Stimulated activated CD8-positive, alpha-beta memory T cell treated with anti-CD3 and anti-CD28 coated beads, Interleukin-12 subunit alpha, Interleukin-12 subunit beta, amount 100 ng/mL, for 24 hours (primary cell): ENCODE measurements around the gene SKIC2.

Experiments
- DNase-seq: peaks from one replicate; pipeline ENCODE4 v3.0.0-alpha.2; 2020; ENCODE audit errors: extremely low read depth

SKIC2 gene

DNA sequence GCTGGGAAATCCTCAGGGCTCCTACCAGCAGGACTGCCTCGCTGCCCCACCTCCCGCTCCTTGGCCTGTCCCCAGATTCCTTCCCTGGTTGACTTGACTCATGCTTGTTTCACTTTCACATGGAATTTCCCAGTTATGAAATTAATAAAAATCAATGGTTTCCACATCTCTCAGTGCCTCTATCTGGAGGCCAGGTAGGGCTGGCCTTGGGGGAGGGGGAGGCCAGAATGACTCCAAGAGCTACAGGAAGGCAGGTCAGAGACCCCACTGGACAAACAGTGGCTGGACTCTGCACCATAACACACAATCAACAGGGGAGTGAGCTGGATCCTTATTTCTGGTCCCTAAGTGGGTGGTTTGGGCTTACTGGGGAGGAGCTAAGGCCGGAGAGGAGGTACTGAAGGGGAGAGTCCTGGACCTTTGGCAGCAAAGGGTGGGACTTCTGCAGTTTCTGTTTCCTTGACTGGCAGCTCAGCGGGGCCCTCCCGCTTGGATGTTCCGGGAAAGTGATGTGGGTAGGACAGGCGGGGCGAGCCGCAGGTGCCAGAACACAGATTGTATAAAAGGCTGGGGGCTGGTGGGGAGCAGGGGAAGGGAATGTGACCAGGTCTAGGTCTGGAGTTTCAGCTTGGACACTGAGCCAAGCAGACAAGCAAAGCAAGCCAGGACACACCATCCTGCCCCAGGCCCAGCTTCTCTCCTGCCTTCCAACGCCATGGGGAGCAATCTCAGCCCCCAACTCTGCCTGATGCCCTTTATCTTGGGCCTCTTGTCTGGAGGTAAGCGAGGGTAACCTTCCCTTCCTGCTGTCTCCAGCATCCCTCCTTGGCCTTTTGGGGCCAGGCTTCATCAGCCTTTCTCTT lies 13.2 kb upstream of the SKIC2 start, which contains the start of gene CFB:
TSS of gene CFB (plus strand) at position 589 of the 863 bp plus-strand sequence. CDS start at position 716, 127 bp downstream.
- no peak for DNase-seq

DNA sequence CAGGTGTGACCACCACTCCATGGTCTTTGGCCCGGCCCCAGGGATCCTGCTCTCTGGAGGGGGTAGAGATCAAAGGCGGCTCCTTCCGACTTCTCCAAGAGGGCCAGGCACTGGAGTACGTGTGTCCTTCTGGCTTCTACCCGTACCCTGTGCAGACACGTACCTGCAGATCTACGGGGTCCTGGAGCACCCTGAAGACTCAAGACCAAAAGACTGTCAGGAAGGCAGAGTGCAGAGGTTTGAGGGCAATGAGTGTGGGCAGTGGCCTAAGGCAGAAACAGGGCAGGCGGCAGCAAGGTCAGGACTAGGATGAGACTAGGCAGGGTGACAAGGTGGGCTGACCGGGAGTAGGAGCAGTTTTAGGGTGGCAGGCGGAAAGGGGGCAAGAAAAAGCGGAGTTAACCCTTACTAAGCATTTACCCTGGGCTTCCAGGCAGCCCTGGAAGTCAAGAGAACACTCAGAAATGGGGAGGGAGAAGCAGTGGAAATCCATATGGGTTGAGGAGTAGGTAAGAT lies 12.5 kb upstream of the SKIC2 start:
- DNase-seq, result no peak

DNA sequence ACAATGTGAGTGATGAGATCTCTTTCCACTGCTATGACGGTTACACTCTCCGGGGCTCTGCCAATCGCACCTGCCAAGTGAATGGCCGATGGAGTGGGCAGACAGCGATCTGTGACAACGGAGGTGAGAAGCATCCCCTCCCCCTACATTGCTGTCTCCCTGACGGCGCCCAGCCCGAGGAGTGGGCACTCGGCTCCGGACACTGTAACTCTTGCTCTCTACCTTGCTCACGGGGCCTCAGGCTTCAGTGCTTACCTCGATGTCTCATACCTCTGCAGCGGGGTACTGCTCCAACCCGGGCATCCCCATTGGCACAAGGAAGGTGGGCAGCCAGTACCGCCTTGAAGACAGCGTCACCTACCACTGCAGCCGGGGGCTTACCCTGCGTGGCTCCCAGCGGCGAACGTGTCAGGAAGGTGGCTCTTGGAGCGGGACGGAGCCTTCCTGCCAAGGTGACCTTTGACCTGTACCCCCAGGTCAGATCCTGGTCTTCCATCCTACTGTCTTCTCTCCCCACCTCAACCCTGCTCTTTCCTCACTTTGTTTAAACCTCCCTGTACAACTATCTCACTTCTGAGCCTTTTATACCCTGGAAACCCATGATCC lies 11.8 kb upstream of the SKIC2 start:
- no peak for DNase-seq

- no peak for DNase-seq
Measured at GRCh38 chr6:31947864-31948263, 11.1 kb upstream of the SKIC2 start.

DNA sequence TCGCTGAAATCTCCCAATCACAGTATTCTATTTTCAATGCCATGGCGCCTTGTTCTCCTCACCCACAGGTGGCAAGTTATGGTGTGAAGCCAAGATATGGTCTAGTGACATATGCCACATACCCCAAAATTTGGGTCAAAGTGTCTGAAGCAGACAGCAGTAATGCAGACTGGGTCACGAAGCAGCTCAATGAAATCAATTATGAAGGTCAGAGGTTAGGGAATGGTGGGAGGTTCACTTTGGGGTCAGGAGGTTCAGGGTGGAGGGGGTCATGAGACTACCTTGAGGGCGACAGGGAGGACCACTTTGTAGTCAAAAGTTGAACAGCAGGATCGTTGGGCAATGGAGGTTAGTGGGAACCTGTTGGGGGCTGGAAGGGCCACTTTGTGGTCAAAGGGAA lies 10.7 kb upstream of the SKIC2 start:
- no peak for DNase-seq

DNA sequence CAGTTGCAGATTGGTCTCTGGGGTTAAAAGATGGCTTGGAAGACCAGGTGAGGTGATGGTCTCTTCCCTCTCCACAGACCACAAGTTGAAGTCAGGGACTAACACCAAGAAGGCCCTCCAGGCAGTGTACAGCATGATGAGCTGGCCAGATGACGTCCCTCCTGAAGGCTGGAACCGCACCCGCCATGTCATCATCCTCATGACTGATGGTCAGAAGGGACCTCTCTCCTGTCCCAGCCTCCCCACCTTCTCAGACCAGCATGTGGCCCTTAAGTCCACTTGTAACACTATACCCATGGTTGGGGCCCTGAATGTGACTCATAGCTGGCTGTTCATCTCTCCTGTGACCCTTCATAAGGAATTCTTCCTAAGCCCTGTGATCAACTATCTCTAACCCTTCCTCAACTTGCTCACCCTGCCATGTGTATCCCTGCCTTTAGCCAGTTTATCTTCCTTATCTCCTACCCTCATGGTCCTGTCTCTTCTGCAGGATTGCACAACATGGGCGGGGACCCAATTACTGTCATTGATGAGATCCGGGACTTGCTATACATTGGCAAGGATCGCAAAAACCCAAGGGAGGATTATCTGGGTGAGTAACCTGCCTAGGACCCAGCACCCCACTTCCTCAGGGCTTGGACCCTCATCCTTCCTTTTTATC lies 10.1 kb upstream of the SKIC2 start:
- no peak for DNase-seq

DNA sequence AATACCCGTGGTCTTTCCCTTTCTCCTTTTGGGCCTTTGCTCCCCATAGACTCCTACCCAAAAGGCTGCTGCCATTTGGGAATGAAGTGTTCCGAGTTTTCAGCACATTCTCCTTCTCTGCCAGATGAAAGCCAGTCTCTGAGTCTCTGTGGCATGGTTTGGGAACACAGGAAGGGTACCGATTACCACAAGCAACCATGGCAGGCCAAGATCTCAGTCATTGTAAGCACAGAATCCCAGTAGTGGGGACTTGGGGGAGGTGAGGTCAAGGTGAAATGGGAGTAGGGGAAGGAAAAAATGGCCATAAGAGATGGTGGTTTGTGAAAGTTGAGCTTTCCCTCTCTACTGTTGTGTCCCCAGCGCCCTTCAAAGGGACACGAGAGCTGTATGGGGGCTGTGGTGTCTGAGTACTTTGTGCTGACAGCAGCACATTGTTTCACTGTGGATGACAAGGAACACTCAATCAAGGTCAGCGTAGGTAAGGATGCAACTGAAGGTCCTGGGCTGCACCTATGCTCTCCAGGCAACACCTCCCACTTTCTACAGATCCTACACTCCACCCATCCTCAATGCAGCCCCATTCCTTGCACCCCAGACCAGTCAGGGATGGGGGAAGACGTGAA lies 8.9 kb upstream of the SKIC2 start:
- no peak for DNase-seq

DNA sequence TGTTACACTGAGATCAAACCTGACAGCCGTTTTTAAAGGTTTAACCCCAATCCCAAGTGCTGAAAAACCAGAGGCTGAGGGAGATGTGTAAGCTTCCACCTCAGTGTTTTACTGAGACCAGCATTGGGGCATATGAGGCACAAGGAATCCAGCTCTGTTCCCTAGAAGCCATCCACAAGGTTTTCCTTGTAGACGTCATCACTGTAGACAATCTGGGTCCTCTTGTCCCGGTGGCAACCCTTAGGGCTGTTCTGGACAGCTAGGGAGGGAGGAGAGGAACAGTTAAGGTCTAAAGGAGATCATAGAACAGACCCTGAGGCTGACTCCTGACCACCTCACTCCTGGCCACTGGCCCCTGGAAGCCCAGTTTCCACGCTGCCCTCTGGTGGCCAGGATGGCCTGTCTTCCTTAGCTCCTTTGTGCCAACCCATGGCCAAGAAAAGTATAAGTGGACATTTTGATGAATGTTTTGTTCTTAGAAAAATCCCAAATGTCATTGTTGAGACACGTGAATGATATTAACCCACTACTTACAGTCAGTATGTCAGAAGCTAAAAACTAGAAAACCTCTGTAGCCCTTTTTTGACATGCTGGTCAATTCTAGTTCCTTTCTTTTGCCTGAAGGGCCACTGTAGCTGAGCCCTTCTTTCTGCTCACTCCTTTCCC lies 6.7 kb upstream of the SKIC2 start:
- DNase-seq, result no peak

DNA sequence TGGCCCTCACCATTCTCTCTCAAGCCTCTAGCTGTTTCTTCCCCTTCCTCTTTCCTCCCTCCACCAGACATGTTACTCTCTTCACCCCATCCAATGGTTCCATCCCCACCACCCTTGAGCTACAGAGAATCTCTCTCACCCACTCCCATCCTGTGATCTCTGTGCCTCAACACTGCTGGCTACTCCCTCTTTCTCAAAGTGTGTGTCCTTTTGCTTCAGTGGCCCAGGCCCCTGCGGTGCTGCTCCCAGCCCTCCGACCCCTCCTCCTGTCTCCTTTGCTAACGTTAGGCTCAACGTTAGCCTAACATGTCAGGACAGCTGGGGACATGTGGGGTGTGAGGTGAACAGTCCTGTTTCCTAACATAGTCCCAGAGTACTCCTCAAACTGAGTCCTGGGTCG lies 6.1 kb upstream of the SKIC2 start:
- no peak for DNase-seq

- DNase-seq, result no peak
Measured at GRCh38 chr6:31954511-31954910, 4.5 kb upstream of the SKIC2 start.

DNA sequence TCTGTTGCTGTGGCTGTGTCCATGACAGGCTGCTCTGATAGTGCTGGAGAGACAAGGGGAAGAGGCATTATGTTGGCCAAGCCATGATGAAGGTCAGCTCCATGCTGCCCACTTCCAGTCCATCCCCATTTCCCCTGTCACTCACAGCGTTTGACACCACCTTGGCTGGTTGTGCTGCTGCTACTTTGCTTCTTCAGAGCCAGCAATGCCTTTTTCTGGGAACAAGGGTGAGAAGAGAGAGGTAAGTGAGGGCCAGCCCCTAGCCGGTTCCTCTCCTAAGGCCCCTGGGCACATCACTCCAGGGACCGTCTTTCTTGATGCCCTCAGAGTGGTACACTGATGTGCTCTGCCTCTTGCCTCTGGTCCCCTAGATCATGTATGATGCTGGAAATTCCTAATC lies 2.2 kb upstream of the SKIC2 start:
- DNase-seq, result no peak

- no peak for DNase-seq
Measured at GRCh38 chr6:31958412-31958740, 599 bp upstream of the SKIC2 start.

GRCh38 chr6:31961616-31962015 lies 2.6 kb downstream of the SKIC2 start:
- no peak for DNase-seq

DNA sequence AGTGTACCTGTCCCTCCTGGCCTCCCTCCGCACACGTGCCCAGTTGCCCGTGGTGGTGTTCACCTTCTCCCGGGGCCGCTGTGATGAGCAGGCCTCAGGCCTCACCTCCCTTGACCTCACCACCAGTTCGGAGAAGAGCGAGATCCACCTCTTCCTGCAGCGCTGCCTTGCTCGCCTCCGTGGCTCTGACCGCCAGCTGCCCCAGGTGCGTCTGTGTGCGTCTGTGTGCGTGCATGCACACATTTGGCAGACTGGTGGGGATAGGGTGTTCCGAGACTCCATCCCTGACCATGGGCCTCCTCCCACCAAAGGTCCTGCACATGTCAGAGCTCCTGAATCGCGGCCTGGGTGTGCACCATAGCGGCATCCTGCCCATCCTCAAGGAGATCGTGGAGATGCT lies 4.9 kb downstream of the SKIC2 start:
- no peak for DNase-seq

GRCh38 chr6:31965700-31966099 lies 6.7 kb downstream of the SKIC2 start:
- no peak for DNase-seq

- DNase-seq, result no peak
Measured at GRCh38 chr6:31966506-31966905, 7.5 kb downstream of the SKIC2 start.

GRCh38 chr6:31966997-31967925 lies 8.3 kb downstream of the SKIC2 start:
- no peak for DNase-seq

- no peak for DNase-seq
Measured at GRCh38 chr6:31967926-31968320, 8.9 kb downstream of the SKIC2 start.

GRCh38 chr6:31968326-31968725 lies 9.4 kb downstream of the SKIC2 start:
- no peak for DNase-seq
